ENCODE data around the gene SETSIP.
"Not testable (repeated sequence)": the region's sequence is repeated elsewhere in the genome, so short reads cannot be mapped to it uniquely, and the experiment has no call there.

The SETSIP gene

DNA sequence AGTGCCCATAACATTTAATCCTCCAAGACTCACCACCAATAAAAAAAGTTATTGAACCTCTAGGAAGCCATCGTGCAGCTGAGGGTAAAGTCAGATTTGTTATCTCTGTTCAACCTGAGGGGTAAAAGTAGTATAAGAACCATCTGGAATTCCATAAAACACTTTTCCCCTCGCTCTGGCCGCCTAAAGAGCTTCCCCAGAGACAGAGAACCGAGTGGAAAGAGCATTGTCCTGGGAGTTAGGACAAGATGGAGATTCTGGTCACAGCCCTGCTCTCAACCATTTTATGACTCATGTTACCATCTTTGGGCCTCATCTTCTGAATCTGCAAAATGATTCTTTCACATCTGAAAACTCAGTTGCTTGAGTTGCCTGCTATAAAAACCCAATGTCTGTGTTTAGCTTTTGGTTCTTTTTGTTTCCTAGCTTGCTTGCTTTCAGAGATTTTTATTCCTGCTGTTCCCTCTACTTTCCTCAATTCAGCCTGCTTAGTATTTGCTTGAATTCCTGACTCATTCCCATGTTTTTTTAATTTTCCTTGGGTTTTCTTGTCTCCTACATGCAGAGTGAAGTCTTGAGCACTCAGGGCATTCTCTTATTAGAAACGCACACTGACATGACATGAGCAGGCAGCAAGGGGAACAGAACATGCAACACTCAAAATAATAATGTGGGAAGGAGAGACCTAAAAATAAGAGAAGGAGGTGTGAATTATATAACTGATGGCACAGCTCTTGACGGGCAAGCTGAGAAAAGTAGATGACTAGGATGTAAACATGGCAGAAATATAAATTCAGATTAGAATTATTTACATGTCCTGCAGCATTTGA is 43.7 kb downstream of the SETSIP start:
- no peak overlapping the region for H3K4me3 ChIP-seq (ENCODE audit: low read depth, low read length)
- TF ChIP-seq, protein P1, sequence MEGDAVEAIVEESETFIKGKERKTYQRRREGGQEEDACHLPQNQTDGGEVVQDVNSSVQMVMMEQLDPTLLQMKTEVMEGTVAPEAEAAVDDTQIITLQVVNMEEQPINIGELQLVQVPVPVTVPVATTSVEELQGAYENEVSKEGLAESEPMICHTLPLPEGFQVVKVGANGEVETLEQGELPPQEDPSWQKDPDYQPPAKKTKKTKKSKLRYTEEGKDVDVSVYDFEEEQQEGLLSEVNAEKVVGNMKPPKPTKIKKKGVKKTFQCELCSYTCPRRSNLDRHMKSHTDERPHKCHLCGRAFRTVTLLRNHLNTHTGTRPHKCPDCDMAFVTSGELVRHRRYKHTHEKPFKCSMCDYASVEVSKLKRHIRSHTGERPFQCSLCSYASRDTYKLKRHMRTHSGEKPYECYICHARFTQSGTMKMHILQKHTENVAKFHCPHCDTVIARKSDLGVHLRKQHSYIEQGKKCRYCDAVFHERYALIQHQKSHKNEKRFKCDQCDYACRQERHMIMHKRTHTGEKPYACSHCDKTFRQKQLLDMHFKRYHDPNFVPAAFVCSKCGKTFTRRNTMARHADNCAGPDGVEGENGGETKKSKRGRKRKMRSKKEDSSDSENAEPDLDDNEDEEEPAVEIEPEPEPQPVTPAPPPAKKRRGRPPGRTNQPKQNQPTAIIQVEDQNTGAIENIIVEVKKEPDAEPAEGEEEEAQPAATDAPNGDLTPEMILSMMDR (IDR thresholded peaks at IDR 0.05; ENCODE audit: low read depth, low read length): no peak

- H3K4me3 ChIP-seq (ENCODE audit: low read depth, low read length): peak overlapping the region; percentile 69
- TF ChIP-seq, protein P1 (IDR thresholded peaks at IDR 0.05; ENCODE audit: low read depth, low read length): no peak
Observed at GRCh38 chr1:92030656-92031107, 44.5 kb downstream of the SETSIP start.

DNA sequence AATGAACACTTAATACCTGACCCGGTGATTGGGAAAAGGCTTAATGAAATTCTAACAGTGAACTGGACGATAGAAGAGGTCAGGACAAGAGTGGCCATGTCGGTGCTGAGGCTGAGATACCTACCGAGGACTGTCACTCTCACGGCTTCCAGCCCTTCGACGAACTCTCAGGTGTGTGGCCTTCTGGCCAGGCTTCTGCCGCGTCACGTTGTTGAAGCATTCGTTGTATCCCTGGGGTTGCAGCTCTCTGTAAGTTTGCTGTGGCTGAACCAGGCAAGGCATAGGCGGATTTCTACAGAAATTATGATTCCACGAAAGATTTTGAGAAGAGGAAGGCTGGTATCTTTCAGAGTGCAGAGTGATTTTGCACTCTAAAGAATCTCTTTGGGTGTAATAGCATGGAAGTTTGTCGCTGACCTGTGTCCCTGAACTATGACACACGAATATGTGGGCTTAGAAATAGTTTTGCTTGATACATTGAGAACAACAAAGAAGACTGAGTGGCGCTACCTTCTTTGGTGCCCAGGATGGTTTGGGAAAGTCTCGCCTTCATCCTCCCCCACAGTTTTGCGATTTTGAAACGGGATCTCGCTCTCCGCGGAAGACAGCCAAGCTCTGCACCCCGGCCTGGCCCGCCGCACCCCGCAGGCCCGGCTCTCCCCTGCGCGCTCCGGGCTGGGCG is 45.8 kb downstream of the SETSIP start:
- peak overlapping the region; percentile 69 for H3K4me3 ChIP-seq (ENCODE audit: low read depth, low read length)
- TF ChIP-seq, protein P1 (IDR thresholded peaks at IDR 0.05; ENCODE audit: low read depth, low read length): no peak

- H3K4me3 ChIP-seq (ENCODE audit: low read depth, low read length): no peak overlapping the region
- TF ChIP-seq, protein P1 (IDR thresholded peaks at IDR 0.05; ENCODE audit: low read depth, low read length): no peak
Observed at GRCh38 chr1:92026806-92027205, 48.4 kb downstream of the SETSIP start.

GRCh38 chr1:92026042-92026441 is 49.2 kb downstream of the SETSIP start:
- H3K4me3 ChIP-seq (ENCODE audit: low read depth, low read length): not testable (repeated sequence)

Data from WI38 (cell line).